ENCODE measurements around the gene MDN1.
"Not testable (repeated sequence)": the region's sequence is repeated elsewhere in the genome, so short reads cannot be mapped to it uniquely, and the experiment has no call there.

MDN1 gene

GRCh38 chr6:89818977-89819335, 638 bp downstream of the MDN1 start:
- DNase-seq (ENCODE audit: low read depth) = no peak

- DNase-seq (ENCODE audit: low read depth) = no peak
Observed at GRCh38 chr6:89817481-89817880, 2.1 kb downstream of the MDN1 start.

- not testable (repeated sequence) for DNase-seq (ENCODE audit: low read depth)
Observed at GRCh38 chr6:89813422-89813821, 6.2 kb downstream of the MDN1 start.

- DNase-seq (ENCODE audit: low read depth) = no peak
Observed at GRCh38 chr6:89807581-89807980, 12.0 kb downstream of the MDN1 start.

GRCh38 chr6:89805814-89806371, 13.7 kb downstream of the MDN1 start:
- no peak for DNase-seq (ENCODE audit: low read depth)

GRCh38 chr6:89803271-89803670, 16.3 kb downstream of the MDN1 start:
- no peak for DNase-seq (ENCODE audit: low read depth)

GRCh38 chr6:89799756-89800155, 19.8 kb downstream of the MDN1 start:
- no peak for DNase-seq (ENCODE audit: low read depth)

- no peak for DNase-seq (ENCODE audit: low read depth)
Observed at GRCh38 chr6:89799096-89799495, 20.5 kb downstream of the MDN1 start.

- DNase-seq (ENCODE audit: low read depth) = no peak
Observed at GRCh38 chr6:89797317-89797716, 22.3 kb downstream of the MDN1 start.

- no peak for DNase-seq (ENCODE audit: low read depth)
Observed at GRCh38 chr6:89794324-89794723, 25.3 kb downstream of the MDN1 start.

GRCh38 chr6:89793586-89793985, 26.0 kb downstream of the MDN1 start:
- no peak for DNase-seq (ENCODE audit: low read depth)

GRCh38 chr6:89792881-89793280, 26.7 kb downstream of the MDN1 start:
- no peak for DNase-seq (ENCODE audit: low read depth)

GRCh38 chr6:89790403-89790802, 29.2 kb downstream of the MDN1 start:
- DNase-seq (ENCODE audit: low read depth) = no peak

- DNase-seq (ENCODE audit: low read depth) = no peak
Observed at GRCh38 chr6:89789980-89790379, 29.6 kb downstream of the MDN1 start.

GRCh38 chr6:89787660-89788328, 31.8 kb downstream of the MDN1 start:
- no peak for DNase-seq (ENCODE audit: low read depth)

- DNase-seq (ENCODE audit: low read depth) = no peak
Observed at GRCh38 chr6:89786970-89787369, 32.6 kb downstream of the MDN1 start.

- DNase-seq (ENCODE audit: low read depth) = no peak
Observed at GRCh38 chr6:89784838-89785237, 34.8 kb downstream of the MDN1 start.

GRCh38 chr6:89783293-89783692, 36.3 kb downstream of the MDN1 start:
- DNase-seq (ENCODE audit: low read depth) = not testable (repeated sequence)

- no peak for DNase-seq (ENCODE audit: low read depth)
Observed at GRCh38 chr6:89782222-89782621, 37.4 kb downstream of the MDN1 start.

GRCh38 chr6:89781070-89782034, 38.2 kb downstream of the MDN1 start:
- no peak for DNase-seq (ENCODE audit: low read depth)

GRCh38 chr6:89777455-89777854, 42.1 kb downstream of the MDN1 start:
- DNase-seq (ENCODE audit: low read depth) = no peak

GRCh38 chr6:89776583-89777233, 42.9 kb downstream of the MDN1 start:
- DNase-seq (ENCODE audit: low read depth) = no peak

- no peak for DNase-seq (ENCODE audit: low read depth)
Observed at GRCh38 chr6:89775150-89775549, 44.4 kb downstream of the MDN1 start.

Measured in stimulated activated CD8-positive, alpha-beta memory T cell treated with anti-CD3 and anti-CD28 coated beads, Interleukin-12 subunit alpha, Interleukin-12 subunit beta, amount 100 ng/mL, for 1 hour (primary cell).